ENCODE measurements around the gene DNAAF5.

Gene DNAAF5

GRCh38 chr7:780516-780915, 54.0 kb downstream of the DNAAF5 start:
- no peak overlapping the region for H3K27ac ChIP-seq
- TF ChIP-seq ZFX (IDR thresholded peaks at IDR 0.05; ENCODE audit: borderline replicate concordance), result no peak
- TF ChIP-seq, protein P1, sequence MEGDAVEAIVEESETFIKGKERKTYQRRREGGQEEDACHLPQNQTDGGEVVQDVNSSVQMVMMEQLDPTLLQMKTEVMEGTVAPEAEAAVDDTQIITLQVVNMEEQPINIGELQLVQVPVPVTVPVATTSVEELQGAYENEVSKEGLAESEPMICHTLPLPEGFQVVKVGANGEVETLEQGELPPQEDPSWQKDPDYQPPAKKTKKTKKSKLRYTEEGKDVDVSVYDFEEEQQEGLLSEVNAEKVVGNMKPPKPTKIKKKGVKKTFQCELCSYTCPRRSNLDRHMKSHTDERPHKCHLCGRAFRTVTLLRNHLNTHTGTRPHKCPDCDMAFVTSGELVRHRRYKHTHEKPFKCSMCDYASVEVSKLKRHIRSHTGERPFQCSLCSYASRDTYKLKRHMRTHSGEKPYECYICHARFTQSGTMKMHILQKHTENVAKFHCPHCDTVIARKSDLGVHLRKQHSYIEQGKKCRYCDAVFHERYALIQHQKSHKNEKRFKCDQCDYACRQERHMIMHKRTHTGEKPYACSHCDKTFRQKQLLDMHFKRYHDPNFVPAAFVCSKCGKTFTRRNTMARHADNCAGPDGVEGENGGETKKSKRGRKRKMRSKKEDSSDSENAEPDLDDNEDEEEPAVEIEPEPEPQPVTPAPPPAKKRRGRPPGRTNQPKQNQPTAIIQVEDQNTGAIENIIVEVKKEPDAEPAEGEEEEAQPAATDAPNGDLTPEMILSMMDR (IDR thresholded peaks at IDR 0.05), result no peak

DNA sequence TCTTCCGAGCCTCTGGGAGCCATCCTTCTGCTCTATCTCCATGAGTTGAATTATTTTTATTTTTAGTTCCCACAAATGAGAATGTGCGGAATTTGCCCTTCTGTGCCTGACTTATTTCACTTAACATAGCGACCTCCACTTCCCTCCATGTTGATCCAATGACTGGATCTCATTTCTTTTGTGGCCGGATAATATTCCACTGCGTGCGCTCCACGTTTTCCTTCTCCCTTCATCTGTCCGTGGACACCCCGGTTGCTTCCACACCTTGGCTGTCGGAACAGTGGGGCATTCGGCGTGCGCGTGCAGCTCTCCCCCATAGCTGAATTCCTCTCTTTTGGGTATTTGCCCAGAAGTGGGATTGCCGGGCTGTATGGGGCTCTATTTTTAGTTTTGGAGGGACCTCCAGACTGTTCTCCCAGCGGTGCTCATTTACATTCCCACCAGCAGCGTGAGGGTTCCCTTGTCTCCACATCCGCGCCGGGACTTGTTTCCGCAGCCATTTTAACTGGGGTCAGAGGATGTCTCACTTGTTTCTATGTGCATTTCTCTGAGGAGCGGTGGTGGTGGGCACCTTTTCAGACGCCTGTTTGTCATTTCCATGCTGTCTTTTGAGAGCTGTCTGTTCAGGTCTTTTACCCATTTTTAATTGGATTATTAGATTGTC, 54.8 kb downstream of the DNAAF5 start:
- TF ChIP-seq, protein P1 (IDR thresholded peaks at IDR 0.05), result no peak
- no peak for TF ChIP-seq ZFX (IDR thresholded peaks at IDR 0.05; ENCODE audit: borderline replicate concordance)
- no peak overlapping the region for H3K27ac ChIP-seq

DNA sequence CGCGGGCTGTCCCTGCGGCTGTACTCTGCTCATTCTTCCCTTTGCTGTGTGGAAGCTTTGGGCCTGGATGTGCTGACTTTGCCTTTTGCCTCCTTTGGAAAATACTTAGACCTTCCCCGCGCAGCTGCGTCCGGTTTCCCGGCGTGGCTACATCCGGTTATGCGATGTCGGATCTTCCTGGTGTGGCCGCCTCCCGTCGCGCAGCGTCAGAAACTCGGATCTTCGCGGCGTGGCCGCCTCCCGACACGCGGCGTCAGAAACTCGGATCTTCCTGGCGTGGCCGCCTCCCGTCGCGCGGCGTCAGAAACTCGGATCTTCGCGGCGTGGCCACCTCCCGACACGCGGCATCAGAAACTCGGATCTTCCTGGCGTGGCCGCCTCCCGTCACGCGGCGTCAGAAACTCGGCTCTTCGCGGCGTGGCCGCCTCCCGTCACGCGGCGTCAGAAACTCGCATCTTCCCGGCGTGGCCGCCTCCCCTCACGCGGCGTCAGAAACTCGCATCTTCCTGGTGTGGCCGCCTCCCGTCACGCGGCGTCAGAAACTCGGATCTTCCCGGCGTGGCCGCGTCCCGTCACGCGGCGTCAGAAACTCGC, 55.5 kb downstream of the DNAAF5 start:
- TF ChIP-seq ZFX (IDR thresholded peaks at IDR 0.05; ENCODE audit: borderline replicate concordance), result no peak
- TF ChIP-seq, protein P1 (IDR thresholded peaks at IDR 0.05), result no peak
- H3K27ac ChIP-seq, result no peak overlapping the region

- H3K27ac ChIP-seq, result no peak overlapping the region
- no peak for TF ChIP-seq ZFX (IDR thresholded peaks at IDR 0.05; ENCODE audit: borderline replicate concordance)
- TF ChIP-seq, protein P1 (IDR thresholded peaks at IDR 0.05), result no peak
Measured at GRCh38 chr7:782718-783449, 56.4 kb downstream of the DNAAF5 start.

- H3K27ac ChIP-seq, result no peak overlapping the region
- TF ChIP-seq, protein P1 (IDR thresholded peaks at IDR 0.05), result no peak
- no peak for TF ChIP-seq ZFX (IDR thresholded peaks at IDR 0.05; ENCODE audit: borderline replicate concordance)
Measured at GRCh38 chr7:783556-784490, 57.3 kb downstream of the DNAAF5 start.

- TF ChIP-seq ZFX (IDR thresholded peaks at IDR 0.05; ENCODE audit: borderline replicate concordance), result no peak
- TF ChIP-seq, protein P1 (IDR thresholded peaks at IDR 0.05), result no peak
- H3K27ac ChIP-seq, result no peak overlapping the region
Measured at GRCh38 chr7:784971-785370, 58.5 kb downstream of the DNAAF5 start.
